MM.1S (cell line): Measurements from ENCODE around the gene CLOCK.

ENCODE experiments used
- CTCF ChIP-seq: fragments of 300-600 bp; sonication (generic); IDR thresholded peaks from 2 replicates; pipeline ENCODE4 v1.5.1; 2016; ENCODE audit warnings: antibody characterized with exemption, low read length, mixed read lengths
- EZH2 ChIP-seq: fragments of 300-600 bp; sonication (generic); optimal IDR thresholded peaks from 2 replicates; pipeline ENCODE3; 2017; ENCODE audit warnings: low read depth, mild to moderate bottlenecking, antibody characterized with exemption, low read length, mixed read lengths
- EZH2phosphoT487 ChIP-seq: fragments of 300-600 bp; sonication (generic); IDR thresholded peaks from 2 replicates; pipeline ENCODE4 v1.6.1; 2018; ENCODE audit warnings: antibody characterized with exemption, low read length

- TF ChIP-seq CTCF: no peak
- TF ChIP-seq EZH2phosphoT487: no peak
- TF ChIP-seq EZH2: no peak
These were observed 107.7 kb downstream of the CLOCK start for GRCh38 chr4:55439023-55439422.
